Caki2 (cell line): ENCODE results near the gene TPP2. TPM values are rescaled to one million over a fixed set of nuclear protein-coding genes. Genes with fewer than 3 reads are reported as not detected.

ENCODE experiments used
- DNase-seq: peaks from one replicate; pipeline ENCODE4 v3.0.0-alpha.2; 2015; ENCODE audit warnings: low read depth
- in situ Hi-C: cut with HindIII; loops from 2 replicates; pipeline ENCODE4 v1.10.0; 2016; ENCODE audit warnings: low sequenced_read_pairs, low pct_unique_long_range_greater_than_20kb, mixed read lengths
- total RNA-seq: library from RNA; depleted of rRNA; stranded (reverse); fragments of >200 nt; shearing (Covaris generic); gene quantifications from 2 replicates; pipeline ENCODE4 v1.2.3, GENCODE V29; 2014; ENCODE audit warnings: low replicate concordance

Gene TPP2
- total RNA-seq, 1 experiment from 2014 or later, result 19.5 TPM

- in situ Hi-C loops, result no loop called here
These were observed 84.3 kb downstream of the TPP2 start for GRCh38 chr13:102680842-102681740.

GRCh38 chr13:102682211-102682610 is 85.4 kb downstream of the TPP2 start:
- no peak for DNase-seq
- in situ Hi-C loops, result no loop called here

More at GRCh38 chr13:102680842-102681740, 84.3 kb downstream of the TPP2 start:
- DNase-seq, result no peak

GRCh38 chr13:102682727-102683126 is 85.9 kb downstream of the TPP2 start:
- in situ Hi-C loops, result no loop called here

GRCh38 chr13:102683637-102684036 is 86.9 kb downstream of the TPP2 start:
- in situ Hi-C loops, result no loop called here

More at GRCh38 chr13:102682727-102683126, 85.9 kb downstream of the TPP2 start:
- no peak for DNase-seq

GRCh38 chr13:102686024-102686423 is 89.2 kb downstream of the TPP2 start:
- in situ Hi-C loops, result no loop called here

More at GRCh38 chr13:102683637-102684036, 86.9 kb downstream of the TPP2 start:
- no peak for DNase-seq

GRCh38 chr13:102687520-102687919 is 90.7 kb downstream of the TPP2 start:
- DNase-seq, result no peak
- in situ Hi-C loops, result no loop called here

More at GRCh38 chr13:102686024-102686423, 89.2 kb downstream of the TPP2 start:
- DNase-seq, result no peak

GRCh38 chr13:102688306-102688973 is 91.7 kb downstream of the TPP2 start:
- in situ Hi-C loops, result no loop called here
- no peak for DNase-seq

GRCh38 chr13:102690883-102691282 is 94.1 kb downstream of the TPP2 start:
- in situ Hi-C loops, result no loop called here
- no peak for DNase-seq

GRCh38 chr13:102692491-102692826 is 95.7 kb downstream of the TPP2 start:
- in situ Hi-C loops, result no loop called here
- no peak for DNase-seq

GRCh38 chr13:102693250-102693649 is 96.5 kb downstream of the TPP2 start:
- in situ Hi-C loops, result no loop called here
- no peak for DNase-seq

GRCh38 chr13:102693776-102694175 is 97.0 kb downstream of the TPP2 start:
- in situ Hi-C loops, result no loop called here
- no peak for DNase-seq

GRCh38 chr13:102694937-102695336 is 98.2 kb downstream of the TPP2 start, which contains the start of gene METTL21C:
Gene METTL21C (minus strand): TSS chr13:102695044. CDS start chr13:102694498, 546 bp downstream.
- in situ Hi-C loops, result no loop called here
- DNase-seq, result no peak

- no peak for DNase-seq
- in situ Hi-C loops, result no loop called here
These were observed 99.7 kb downstream of the TPP2 start for GRCh38 chr13:102696465-102696864.

- in situ Hi-C loops, result no loop called here
- no peak for DNase-seq
These were observed 100.5 kb downstream of the TPP2 start for GRCh38 chr13:102697264-102697663.

- no peak for DNase-seq
- in situ Hi-C loops, result no loop called here
These were observed 101.3 kb downstream of the TPP2 start for GRCh38 chr13:102697929-102698648.

GRCh38 chr13:102698649-102698980 is 101.8 kb downstream of the TPP2 start:
- in situ Hi-C loops, result no loop called here
- DNase-seq, result no peak

- DNase-seq, result no peak
- in situ Hi-C loops, result no loop called here
These were observed 102.7 kb downstream of the TPP2 start for GRCh38 chr13:102699504-102699903.

GRCh38 chr13:102700088-102701031 is 103.6 kb downstream of the TPP2 start:
- in situ Hi-C loops, result no loop called here

More at GRCh38 chr13:102700088-102701031, 103.6 kb downstream of the TPP2 start:
- no peak for DNase-seq
